MCF 10A (cell line): ENCODE measurements around the gene SNX3. TPM values are rescaled to one million over a fixed set of nuclear protein-coding genes. Genes with fewer than 3 reads are reported as not detected.

Source experiments
- BruUV-seq: library from RNA; stranded (reverse); fragments of 400-500 nt; replicated peaks from 2 replicates; lab custom pipeline; 2021; lab: Mats Ljungman, UMichigan
- CTCF ChIA-PET: fragments of 300-600 bp; sonication (Branson Sonifier 250); formaldehyde crosslinking; extraction: SDS; loops from one replicate; lab custom pipeline; 2021; ENCODE audit warnings: antibody characterized with exemption, inconsistent platforms; lab: Yijun Ruan, JAX
- POLR2A ChIA-PET: fragments of 300-600, 350-650 bp; sonication (Branson Sonifier 250); formaldehyde crosslinking; extraction: SDS; loops from one replicate; lab custom pipeline; 2020; ENCODE audit warnings: antibody characterized with exemption, inconsistent platforms; lab: Yijun Ruan, JAX
- DNase-seq: peaks from one replicate; pipeline ENCODE4 v3.0.0-alpha.2; 2018; ENCODE audit not compliant: unreplicated experiment
- H3K27ac Mint-ChIP-seq: one replicate; pipeline ENCODE4 v1.8.0; 2022; ENCODE audit warnings: mild to moderate bottlenecking, low read depth, mixed read lengths; ENCODE audit not compliant: unreplicated experiment
- H3K27me3 Mint-ChIP-seq: one replicate; pipeline ENCODE4 v1.8.0; 2022; ENCODE audit warnings: mixed read lengths; ENCODE audit not compliant: insufficient read depth, unreplicated experiment
- H3K36me3 Mint-ChIP-seq: one replicate; pipeline ENCODE4 v1.8.0; 2022; ENCODE audit warnings: mild to moderate bottlenecking, moderate library complexity, mixed read lengths; ENCODE audit not compliant: insufficient read depth, unreplicated experiment
- H3K4me1 Mint-ChIP-seq: one replicate; pipeline ENCODE4 v1.8.0; 2022; ENCODE audit warnings: mixed read lengths; ENCODE audit not compliant: insufficient read depth, unreplicated experiment
- H3K4me3 Mint-ChIP-seq: one replicate; pipeline ENCODE4 v1.8.0; 2022; ENCODE audit warnings: mild to moderate bottlenecking, moderate library complexity, mixed read lengths; ENCODE audit not compliant: unreplicated experiment
- H3K9me3 Mint-ChIP-seq: one replicate; pipeline ENCODE4 v1.8.0; 2022; ENCODE audit warnings: mixed read lengths; ENCODE audit not compliant: unreplicated experiment
- CTCF ChIP-seq: fragments of 200-600 bp; IDR thresholded peaks from one replicate; pipeline ENCODE4 v1.8.0; 2022; ENCODE audit warnings: antibody characterized with exemption, mild to moderate bottlenecking; ENCODE audit not compliant: unreplicated experiment
- intact Hi-C: fragments of 100-400 bp; cut with micrococcal nuclease; formaldehyde crosslinking; loops from 2 replicates; pipeline ENCODE4 v1.14.1; 2022
- total RNA-seq: library from RNA; stranded (reverse); gene quantifications from 2 replicates; pipeline ENCODE4 v1.2.3, GENCODE V29; 2022

SNX3 gene
- total RNA-seq, 1 experiment from 2014 or later = 114 TPM

GRCh38 chr6:108288742-108289141 is 27.9 kb upstream of the SNX3 start:
- no peak for DNase-seq
- no peak overlapping the region for H3K27ac Mint-ChIP-seq
- CTCF ChIA-PET = interaction anchor here (0.6 kb wide), 2 partner anchors 239 to 311 kb away, joined by 4 read pairs; no protein-coding TSS in a partner anchor
- intact Hi-C loops = no loop called here
- TF ChIP-seq CTCF = no peak
- no peaks in the 10 kb centered on the region for H3K27me3 Mint-ChIP-seq
- no peaks in the 10 kb centered on the region for H3K9me3 Mint-ChIP-seq
- BruUV-seq = no TSS peak
- H3K36me3 Mint-ChIP-seq = peaks cover under 1% of the 10 kb centered on the region
- POLR2A ChIA-PET = interaction anchor here (1.4 kb wide), 1 partner anchor 28 kb away, joined by 4 read pairs; the partner anchor contains the start of gene SNX3
- no peak overlapping the region for H3K4me3 Mint-ChIP-seq
- H3K4me1 Mint-ChIP-seq = no peaks in the 10 kb centered on the region

GRCh38 chr6:108287373-108287772 is 26.5 kb upstream of the SNX3 start:
- Mint-ChIP-seq H3K36me3 (no peaks in the 10 kb centered on the region), H3K4me3 (no peak overlapping the region), H3K4me1 (no peaks in the 10 kb centered on the region), H3K27ac (no peak overlapping the region), H3K9me3 (no peaks in the 10 kb centered on the region), H3K27me3 (no peaks in the 10 kb centered on the region)
- ChIA-PET POLR2A (interaction anchor here (0.6 to 1.4 kb wide), 2 partner anchors 10 to 26 kb away, joined by 3 to 4 read pairs; partner anchors contain the start of gene SNX3), CTCF (interaction anchor here (0.7 kb wide), 1 partner anchor 318 kb away, joined by 3 read pairs; no protein-coding TSS in a partner anchor)
- DNase-seq = no peak
- TF ChIP-seq CTCF = no peak
- intact Hi-C loops = no loop called here
- BruUV-seq = no TSS peak

DNA sequence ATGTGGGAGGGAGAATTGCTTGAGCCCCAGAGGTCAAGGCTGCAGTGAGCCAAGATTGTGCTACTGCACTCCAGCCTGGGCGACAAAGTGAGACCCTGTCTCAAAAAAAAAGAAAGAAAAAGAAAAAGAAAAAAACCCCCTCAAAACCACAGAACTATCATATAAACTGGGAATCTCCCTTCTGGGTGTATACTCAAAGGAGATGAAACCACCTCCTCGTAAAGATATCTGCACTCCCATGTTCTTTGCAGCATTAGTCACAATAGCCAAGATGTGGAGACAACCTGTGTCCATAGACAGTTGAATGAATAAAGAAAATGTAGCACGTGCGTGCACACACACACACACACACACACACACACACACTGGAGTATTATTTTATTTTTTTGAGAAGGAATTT is 25.5 kb upstream of the SNX3 start:
- Mint-ChIP-seq H3K9me3 (no peaks in the 10 kb centered on the region), H3K36me3 (no peaks in the 10 kb centered on the region), H3K27me3 (no peaks in the 10 kb centered on the region), H3K27ac (no peak overlapping the region), H3K4me1 (no peaks in the 10 kb centered on the region), H3K4me3 (no peak overlapping the region)
- TF ChIP-seq CTCF = no peak
- BruUV-seq = no TSS peak
- ChIA-PET POLR2A (interaction anchor here (0.7 to 1.8 kb wide), 2 partner anchors 9 to 1702 kb away, joined by 3 to 4 read pairs; no protein-coding TSS in a partner anchor), CTCF (no interaction called here)
- no peak for DNase-seq
- intact Hi-C loops = no loop called here

GRCh38 chr6:108285381-108285780 is 24.5 kb upstream of the SNX3 start:
- ChIA-PET CTCF (interaction anchor here (0.5 to 0.6 kb wide), 2 partner anchors 13 to 177 kb away, joined by 3 to 4 read pairs; no protein-coding TSS in a partner anchor), POLR2A (interaction anchor here (1.8 kb wide), 1 partner anchor 10 kb away, joined by 4 read pairs; no protein-coding TSS in a partner anchor)
- no peak overlapping the region for H3K27ac Mint-ChIP-seq
- H3K27me3 Mint-ChIP-seq = no peaks in the 10 kb centered on the region
- TF ChIP-seq CTCF = no peak
- no peaks in the 10 kb centered on the region for H3K36me3 Mint-ChIP-seq
- H3K4me3 Mint-ChIP-seq = no peak overlapping the region
- no peaks in the 10 kb centered on the region for H3K4me1 Mint-ChIP-seq
- BruUV-seq = no TSS peak
- no peak for DNase-seq
- no peaks in the 10 kb centered on the region for H3K9me3 Mint-ChIP-seq
- intact Hi-C loops = no loop called here
